Measurements from ENCODE around the gene SYT1.
"Not testable (repeated sequence)": the region's sequence is repeated elsewhere in the genome, so short reads cannot be mapped to it uniquely, and the experiment has no call there.

SYT1 gene

DNA sequence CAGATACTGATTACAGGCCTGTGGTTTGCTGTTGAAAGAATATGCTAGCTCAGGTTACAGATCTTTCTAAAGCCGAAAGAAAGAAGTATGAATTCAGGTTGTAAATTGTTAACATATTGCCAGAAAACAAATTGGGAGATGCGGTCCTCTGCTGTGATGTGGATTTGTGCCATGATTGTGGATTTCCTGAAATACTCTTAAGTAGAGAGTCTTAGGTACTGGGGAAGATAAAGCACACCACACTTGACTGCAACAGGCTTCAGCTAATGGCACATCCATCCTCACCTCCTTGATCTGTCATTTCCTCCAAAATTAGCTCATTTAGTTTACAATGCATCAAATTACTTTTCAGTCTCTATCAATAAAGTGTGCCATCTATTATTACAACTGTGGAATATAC, 279.2 kb downstream of the SYT1 start:
- no peak for DNase-seq (ENCODE audit: low read depth)

DNA sequence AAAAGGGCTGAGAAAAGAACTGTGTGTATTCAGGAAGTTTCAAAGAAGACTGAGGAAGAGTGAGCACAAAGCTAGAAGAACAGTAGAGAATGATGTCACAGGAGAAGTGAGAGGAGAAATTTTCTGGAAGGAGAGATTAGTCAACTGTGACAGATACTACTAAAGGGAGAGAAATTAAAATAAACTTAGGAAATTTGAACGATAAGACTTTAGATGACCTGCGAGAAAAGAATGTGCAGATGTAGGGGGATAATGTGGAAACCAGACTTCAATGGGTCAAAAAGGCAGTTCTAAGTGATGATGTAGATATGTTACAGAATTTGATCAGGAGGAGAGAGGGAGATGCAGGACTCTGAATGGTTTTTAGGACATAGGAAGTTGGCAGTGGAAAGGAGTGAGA, 287.4 kb downstream of the SYT1 start:
- no peak for DNase-seq (ENCODE audit: low read depth)

DNA sequence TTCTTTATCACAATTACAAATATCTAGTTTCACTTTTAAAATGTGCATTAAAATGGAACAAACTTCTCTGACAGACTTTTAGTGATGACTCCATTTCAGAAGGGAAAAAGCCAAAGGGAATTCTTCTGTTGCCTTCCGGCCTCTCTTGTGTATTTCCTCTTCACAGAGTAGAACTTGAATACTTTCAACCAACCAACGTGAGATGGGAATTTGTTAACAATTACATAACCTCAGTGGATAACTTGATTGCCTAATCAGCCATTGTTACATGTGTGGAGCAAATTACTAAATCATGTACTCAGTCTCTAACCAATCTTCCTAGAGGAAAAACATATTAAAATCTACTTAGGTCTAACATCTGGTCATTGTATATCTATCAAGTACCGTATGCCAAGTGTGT, 291.1 kb downstream of the SYT1 start:
- DNase-seq (ENCODE audit: low read depth) = no peak

DNA sequence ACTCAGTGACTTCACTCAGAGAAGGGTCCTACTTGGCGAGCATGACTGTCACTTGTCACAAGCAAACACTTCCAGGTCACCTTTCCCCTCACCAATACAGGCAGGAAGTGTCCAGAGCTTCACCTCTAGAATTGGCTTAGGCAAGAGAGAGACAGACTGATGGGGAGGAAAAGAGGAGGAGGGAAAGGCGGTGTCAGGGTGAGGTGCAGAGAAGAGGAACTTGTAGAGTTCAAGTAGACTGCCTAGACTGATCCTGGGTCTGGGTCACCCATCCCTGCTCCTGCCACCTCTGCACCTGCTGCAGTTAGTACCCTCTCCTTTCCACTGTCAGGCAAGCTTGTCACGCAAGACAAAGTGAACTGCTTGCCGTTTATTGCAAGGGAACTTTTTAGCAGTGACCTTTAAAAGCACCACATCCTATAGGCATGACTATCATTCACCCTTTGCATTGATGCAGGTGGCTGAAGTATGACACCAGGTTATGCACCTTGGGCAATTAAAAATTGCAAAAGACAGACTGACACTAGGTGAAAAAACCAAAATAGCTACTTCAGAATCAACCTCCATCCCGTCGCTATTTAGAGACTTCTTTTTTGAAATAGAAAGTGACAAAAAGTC, 292.4 kb downstream of the SYT1 start:
- DNase-seq (ENCODE audit: low read depth) = no peak

DNA sequence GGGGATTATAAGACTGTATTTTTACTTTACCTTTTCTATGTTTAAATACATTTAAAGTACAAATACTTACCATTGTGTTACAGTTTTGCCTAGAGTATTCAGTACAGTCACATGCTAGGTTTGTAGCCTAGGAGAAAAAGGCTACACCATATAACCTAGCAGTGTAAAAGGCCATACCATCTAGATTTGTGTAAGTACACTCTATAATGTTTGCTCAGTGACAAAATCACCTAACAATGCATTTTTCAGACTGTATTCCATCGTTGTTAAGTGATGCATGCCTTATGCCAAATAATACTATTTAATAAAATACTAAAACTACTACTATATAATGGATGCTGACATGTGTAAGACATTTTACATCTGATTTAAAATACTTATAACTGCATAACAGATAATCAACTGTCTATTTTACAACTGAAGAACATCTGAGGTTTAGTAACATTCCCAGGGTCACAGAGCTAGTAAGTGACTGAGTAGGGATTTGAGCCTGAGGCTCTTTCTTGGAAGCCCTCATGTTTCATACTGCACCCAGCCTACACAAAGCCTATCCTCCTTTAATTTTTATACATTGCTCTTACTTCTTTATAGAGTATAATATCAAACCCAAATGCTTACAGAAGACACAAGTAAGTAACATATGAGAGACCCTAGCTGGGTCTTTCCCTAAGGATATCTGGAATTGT, 296.8 kb downstream of the SYT1 start:
- no peak for DNase-seq (ENCODE audit: low read depth)

DNA sequence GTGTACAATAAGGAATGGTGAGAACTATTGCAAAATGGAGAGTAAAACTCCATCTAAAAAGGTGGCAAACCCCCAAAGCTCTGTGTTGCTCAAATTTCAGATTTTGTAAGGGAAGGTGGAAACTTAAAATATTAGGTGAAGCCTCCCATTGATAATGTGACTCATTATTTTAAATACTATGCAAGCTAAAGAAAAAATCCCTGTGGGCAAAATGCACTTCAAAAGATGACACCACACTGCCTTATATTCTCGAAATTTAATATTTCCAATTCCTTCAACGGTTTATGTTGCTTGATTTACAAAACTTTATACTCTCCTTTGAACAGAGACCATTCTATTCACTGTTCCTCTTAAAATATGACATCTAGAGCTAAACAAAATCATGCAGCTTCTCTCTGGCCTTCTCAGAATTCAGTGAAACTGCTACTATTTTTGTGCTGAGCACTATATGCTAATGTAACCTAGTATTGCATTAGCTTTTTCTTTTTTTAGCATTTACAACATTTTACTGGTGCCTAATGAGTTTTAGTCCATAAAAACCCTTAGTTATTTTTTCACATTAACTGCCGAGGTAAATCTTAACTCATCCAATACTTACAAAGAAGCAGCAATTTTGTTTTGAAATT, 297.7 kb downstream of the SYT1 start:
- no peak for DNase-seq (ENCODE audit: low read depth)

DNA sequence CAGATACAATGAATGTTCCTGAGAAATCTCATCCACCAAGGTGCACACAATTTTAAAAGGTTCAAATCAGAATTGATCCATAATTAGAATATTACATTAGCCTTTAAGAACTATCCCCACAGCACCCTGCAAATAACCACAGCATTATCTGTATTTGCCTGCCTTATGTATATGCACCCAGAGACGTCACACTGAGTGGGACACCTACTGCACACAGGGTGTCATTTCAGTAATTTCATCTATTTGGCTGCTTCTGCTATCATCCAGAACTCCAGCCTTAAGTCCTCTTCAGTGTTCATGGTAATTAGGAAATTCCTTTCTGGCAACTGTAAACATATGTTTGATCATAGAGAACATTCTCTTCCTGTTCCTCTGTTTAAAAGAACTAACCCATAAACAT, 298.4 kb downstream of the SYT1 start:
- no peak for DNase-seq (ENCODE audit: low read depth)

DNA sequence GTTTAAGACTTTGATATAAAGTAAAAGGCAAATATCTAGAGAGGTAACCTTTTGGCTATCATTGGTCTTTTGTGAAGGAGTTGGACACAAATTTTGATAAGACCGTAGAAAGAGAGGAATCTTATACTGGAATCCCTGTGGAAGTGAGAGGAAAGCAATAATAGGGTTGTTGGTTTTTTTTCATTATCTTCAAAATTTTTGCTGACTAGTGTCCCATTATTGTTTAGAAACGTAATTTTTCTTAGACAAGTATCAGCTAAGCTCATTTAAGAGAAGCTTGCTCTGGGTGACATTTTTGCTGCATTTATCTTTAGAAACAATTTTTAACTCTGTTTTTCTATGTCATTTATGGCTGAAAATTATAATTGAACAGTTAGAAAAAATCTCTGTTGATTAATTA, 300.3 kb downstream of the SYT1 start:
- DNase-seq (ENCODE audit: low read depth) = no peak

DNA sequence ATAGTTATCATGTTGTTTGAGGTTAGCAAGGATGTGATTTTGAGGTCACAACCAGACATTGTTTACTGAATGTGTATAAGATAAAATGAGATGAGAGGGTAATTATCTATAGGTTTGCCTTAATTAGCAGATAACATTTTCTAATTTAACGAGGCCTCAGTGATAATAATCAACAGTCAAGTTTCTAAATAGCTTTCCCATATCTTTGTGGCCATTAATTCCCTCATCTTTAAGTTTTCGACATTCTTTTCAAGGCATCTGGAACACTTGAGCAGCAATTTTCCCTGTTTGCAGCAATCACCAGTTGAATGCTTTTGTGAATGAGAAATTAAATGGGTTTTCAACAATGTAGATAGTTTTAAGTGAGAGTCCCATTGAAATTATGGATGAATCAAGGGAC, 304.1 kb downstream of the SYT1 start:
- no peak for DNase-seq (ENCODE audit: low read depth)

DNA sequence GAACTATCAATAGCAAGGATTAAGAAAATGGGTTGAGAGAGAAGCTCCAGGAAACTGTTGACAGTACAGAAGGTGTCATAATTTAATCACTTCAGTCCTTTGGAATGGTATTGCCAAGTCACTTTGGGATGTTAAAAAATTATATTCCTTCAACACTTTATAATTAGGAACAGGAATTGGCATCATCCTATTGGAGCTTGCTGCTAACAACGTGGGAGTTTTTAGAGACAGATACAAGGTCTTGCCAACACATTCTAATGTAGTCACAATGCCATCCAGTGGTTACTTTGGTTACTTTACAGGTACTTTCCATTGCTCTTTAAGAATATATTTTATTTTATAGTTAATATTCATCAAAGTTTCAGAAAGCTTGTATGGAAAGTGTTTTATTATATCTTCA, 310.1 kb downstream of the SYT1 start:
- DNase-seq (ENCODE audit: low read depth) = no peak

DNA sequence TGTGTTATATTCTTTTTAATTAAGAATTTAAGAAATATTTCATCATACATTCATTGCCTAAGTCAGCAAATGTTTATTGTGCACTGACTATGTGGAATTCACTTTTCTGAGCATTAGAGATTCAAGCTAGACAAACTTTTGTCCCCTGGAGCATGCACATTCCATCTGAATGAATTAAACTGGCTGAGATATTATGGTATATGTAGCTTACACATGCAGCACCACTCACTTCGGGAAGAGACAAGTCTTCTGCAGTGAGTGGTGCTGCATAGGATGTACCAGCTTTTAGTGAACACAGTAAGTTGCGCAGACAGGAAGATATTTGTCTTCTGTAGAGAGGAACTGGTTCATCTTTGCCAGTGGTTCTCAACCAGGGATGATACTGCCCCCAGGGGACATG, 318.4 kb downstream of the SYT1 start:
- DNase-seq (ENCODE audit: low read depth) = no peak

DNA sequence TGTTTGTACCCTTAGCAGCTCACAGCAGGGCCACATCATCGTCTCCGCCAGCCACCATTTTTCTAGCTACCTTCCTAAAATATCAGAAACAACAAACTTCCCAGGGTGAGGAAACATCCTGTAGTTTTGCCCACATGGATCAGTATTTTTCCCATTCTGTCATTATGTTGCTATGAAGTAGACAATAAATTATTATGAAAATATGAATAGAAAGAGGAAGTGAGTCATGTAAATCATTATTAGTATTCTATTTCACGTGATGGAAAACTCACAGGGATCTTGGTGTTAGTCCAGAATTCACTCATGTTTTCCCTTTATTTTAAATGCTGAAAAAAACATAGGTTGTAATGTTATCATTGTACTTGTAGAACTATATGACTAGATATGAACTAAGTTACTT, 319.4 kb downstream of the SYT1 start:
- no peak for DNase-seq (ENCODE audit: low read depth)

DNA sequence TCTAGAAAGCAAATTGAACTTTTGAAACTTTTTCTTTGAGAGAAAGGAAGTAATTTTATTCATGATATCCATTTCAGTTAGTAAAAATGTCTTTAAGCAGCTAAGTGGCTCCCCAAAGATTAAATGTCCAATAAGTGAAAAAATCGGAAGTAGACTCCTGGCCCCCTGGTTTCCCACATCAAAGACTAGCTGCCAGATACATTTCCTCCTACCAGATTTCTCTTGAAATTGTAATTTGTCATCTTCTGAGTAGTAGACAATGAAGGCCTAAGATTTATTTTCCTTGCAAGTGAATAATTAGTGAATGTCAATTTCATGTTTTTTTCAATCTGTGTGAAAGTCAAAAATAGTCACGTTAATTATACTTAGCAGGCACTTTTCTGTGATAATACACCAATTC, 321.9 kb downstream of the SYT1 start:
- no peak for DNase-seq (ENCODE audit: low read depth)

DNA sequence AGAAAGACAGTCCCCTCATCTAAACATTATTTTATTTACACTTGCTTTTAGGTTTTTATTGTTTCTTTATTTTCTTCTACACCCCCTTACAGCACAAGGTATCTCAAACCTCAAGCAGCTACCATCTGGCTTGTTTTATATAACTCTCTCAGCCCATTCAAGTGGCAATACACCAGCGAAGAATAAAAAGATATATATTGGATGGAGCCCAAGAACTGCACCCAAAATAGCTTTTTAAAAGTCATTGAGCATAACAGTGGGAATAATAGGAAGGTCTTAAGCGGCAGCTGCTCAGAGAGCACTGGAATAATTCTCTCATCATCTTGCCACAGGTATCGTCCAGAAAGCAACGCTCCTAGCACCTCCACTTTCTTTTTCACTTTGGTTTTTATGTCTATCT, 322.5 kb downstream of the SYT1 start:
- DNase-seq (ENCODE audit: low read depth) = no peak

DNA sequence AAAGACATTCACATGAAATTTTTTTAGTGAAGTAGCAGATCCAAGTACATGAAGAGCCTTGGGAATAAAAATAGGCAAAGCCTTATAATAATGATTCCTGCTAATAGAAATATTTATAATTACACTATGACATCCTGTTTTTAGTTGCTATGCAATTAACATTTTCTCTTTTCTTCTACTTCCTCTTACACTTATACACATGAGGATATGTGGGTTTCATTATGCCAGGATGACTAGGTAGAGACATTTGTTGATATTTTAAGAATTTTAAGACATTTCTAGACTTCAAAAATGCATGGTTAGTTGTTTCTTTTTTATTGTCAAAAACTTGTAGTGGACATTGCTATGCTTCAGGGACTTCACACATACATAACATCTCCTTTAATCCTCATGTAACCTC, 326.8 kb downstream of the SYT1 start:
- DNase-seq (ENCODE audit: low read depth) = no peak

DNA sequence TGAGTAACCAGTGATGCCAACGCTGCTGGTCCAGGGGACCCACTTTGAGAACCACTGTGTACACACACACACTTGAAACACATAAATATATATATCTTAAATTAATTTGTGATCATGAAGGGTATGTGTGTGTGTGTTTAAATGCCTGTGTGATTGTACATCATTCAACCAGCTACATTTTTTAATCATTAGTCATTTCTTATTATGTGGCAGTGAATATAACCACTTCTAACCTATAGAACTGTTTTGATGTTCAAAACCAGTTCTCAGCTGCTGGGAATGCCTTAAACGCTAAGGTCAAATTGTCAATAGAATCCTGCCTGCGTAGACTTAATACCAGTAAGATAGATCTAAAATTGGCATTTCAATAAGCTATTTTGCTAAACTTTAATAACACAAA, 330.0 kb downstream of the SYT1 start:
- DNase-seq (ENCODE audit: low read depth) = no peak

DNA sequence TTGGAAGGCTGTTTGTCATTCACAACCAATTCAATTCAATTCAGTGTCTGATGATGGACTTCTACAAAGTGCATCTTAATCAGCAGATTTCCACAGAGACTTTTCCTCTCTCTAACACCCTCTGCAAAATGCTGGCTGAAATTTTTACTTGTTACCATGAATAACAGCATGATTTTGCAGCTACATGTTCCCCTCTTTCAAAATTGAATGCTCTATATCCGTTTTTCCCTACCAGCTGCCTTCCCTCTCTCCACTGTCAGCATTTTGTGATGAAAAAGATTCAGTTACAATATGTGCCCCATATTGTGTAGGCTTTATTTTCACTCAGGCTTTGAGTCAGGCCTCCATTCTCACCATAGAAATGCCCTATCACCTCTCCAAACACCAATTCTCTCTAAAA, 334.6 kb downstream of the SYT1 start:
- no peak for DNase-seq (ENCODE audit: low read depth)

DNA sequence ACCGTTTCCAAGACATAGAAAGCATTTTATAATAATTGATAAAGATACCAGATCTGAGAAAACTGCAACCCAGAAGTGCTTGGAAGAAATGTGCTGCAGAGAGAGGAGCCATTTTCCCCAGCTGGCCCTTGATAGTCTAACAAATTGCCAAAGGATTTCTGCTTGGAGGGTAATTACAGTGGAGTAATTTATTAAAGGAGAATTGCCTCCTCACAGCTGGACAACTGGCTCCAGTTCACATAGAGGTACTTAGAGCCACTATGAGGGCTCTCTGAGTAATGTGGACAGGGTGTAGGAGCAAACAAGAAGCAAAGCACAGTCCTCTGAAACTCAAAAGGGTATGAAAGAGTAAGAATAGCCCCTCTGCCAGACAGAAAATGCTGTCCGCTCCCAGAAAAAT, 335.6 kb downstream of the SYT1 start:
- DNase-seq (ENCODE audit: low read depth) = no peak

DNA sequence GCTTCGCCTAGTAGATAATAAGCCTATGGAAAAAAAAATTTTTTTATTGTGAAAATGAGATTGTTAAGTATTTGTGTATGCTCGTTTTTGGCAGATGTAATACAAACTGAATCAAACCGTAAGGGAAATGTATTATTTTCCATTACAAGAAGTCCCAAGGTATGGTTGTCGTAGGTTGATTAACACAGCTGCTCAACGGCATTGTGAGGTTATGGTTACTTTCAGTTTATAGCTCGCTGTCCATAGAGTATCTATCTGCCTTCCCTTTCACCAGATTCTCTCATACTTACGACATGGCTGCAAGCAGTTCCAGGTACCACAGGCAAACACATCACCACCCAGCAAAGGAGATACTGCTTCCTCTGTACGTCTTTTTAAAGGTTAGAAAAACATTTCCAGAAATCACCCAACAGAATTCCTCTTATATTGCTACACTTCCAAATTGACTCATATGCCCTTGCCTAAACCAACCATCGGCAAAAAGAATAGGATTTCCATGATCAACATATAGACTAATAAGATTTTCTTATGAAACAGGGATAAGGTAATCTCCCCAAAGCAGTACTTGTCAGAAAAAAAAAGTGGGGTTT, 338.6 kb downstream of the SYT1 start:
- DNase-seq (ENCODE audit: low read depth) = no peak

DNA sequence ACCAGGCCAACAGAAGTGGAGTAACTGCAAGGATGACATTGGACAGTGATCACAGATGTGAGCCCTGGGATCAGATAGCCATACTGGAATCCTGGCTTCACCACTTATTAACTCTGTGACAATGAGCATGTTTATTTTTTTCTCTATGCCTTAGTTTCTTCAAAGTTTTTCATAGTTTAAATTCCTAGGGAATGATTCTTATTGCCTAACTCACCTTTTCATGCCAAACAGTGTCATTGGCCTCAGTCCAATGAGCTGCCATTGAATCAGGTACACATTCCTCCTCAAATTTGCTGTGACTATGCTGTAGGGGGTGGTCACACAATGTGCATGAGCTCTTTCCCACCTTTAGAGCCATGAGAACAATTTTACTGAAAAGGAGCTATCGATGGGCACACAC, 342.3 kb downstream of the SYT1 start:
- DNase-seq (ENCODE audit: low read depth) = no peak

DNA sequence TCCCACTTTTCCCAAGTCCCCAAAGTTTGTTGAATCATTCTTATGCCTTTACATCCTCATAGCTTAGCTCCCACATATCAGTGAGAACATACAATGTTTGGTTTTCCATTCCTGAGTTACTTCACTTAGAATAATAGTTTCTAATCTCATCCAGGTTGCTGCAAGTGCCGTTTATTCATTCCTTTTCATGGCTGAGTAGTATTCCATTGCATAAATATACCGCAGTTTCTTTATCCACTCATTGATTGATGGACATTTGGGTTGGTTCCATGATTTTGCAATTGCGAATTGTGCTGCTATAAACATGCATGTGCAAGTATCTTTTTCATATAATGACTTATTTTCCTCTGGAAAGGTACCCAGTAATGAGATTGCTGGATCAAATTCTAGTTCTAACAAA, 345.8 kb downstream of the SYT1 start:
- not testable (repeated sequence) for DNase-seq (ENCODE audit: low read depth)

DNA sequence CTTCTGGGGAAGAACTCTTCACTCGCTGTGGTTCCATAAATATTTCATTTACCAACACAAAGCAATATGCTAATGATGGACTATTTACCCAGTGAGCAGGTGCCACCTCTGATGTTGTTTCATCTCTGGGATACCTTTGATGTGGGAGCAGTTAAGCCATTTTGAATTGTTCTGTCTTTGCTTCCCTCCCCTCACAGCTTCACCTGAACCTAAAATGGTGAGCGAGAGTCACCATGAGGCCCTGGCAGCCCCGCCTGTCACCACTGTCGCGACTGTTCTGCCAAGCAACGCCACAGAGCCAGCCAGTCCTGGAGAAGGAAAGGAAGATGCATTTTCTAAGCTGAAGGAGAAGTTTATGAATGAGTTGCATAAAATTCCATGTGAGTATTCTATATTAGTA, 352.7 kb downstream of the SYT1 start:
- DNase-seq (ENCODE audit: low read depth) = no peak

DNA sequence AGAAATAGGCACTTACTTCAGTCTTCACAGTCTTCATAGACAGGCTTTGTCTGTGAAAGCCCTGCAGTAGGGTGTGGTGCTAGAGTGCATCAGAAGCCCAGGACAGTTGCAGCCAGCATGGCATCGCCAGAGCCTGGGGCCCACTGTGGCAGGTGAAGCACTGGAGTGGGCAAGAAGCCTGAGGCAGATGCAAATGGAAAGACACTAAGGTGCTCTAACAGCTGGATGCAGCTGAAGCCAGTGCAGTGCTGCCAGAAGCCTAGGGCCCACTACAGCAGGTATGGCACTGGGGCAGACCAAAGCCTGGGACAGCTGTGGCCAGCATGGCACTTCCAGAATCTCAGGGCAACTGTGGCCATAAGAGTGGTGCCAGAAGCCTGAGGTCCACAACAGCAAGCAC, 358.6 kb downstream of the SYT1 start:
- no peak for DNase-seq (ENCODE audit: low read depth)

DNA sequence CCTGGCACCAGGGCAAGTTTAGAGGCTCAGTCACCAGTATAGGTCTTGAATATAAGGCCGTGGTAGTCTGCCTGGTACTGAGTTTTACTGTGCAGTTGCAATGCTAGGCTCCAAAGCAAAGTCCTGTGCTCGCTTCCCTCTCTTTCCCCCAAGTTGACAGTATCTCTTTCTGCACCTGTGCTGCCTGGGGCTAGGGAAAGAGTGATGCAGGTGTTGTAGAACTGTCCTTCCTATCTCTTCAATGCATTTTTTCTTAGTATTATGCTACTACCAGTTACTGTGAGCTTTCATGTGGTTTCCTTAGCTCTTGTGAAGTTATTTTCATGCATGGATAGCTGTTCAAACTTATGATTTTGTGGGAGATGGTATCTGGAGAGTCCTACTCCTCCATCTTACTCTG, 359.2 kb downstream of the SYT1 start:
- no peak for DNase-seq (ENCODE audit: low read depth)
